Activated CD4-positive, alpha-beta T cell treated with anti-CD3 and anti-CD28 coated beads, Interleukin-2, Interleukin-4, amounts not matched to agents 100 ng/mL and 50 ng/mL, durations not matched to agents 16 hours and 8 hours (primary cell): ENCODE measurements around the gene RASSF1.

ENCODE experiments used
- DNase-seq: peaks from one replicate; pipeline ENCODE4 v3.0.0-alpha.2; 2020; ENCODE audit warnings: low spot score

Gene RASSF1, protein sequence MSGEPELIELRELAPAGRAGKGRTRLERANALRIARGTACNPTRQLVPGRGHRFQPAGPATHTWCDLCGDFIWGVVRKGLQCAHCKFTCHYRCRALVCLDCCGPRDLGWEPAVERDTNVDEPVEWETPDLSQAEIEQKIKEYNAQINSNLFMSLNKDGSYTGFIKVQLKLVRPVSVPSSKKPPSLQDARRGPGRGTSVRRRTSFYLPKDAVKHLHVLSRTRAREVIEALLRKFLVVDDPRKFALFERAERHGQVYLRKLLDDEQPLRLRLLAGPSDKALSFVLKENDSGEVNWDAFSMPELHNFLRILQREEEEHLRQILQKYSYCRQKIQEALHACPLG

DNA sequence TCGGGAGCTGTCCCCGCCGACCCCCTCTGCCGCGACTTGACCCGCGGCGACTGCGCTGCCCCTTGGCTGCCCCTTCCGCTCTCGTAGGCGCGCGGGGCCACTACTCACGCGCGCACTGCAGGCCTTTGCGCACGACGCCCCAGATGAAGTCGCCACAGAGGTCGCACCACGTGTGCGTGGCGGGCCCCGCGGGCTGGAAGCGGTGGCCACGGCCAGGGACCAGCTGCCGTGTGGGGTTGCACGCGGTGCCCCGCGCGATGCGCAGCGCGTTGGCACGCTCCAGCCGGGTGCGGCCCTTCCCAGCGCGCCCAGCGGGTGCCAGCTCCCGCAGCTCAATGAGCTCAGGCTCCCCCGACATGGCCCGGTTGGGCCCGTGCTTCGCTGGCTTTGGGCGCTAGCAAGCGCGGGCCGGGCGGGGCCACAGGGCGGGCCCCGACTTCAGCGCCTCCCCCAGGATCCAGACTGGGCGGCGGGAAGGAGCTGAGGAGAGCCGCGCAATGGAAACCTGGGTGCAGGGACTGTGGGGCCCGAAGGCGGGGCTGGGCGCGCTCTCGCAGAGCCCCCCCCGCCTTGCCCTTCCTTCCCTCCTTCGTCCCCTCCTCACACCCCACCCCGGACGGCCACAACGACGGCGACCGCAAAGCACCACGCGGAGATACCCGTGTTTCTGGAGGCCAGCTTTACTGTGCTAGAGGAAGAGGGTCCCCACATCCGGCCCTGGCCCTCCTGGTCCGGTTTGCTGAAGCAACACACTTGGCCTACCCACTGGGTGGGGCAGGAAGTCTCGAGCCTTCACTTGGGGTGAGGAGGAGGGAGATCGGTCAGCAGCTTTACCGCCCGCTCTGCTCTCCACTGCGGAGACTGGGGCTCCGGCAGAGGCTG is at the start of gene RASSF1:
Gene RASSF1 (minus strand): TSS at position 389 of the 882 bp plus-strand sequence. CDS start 31 bp downstream, at position 358.
- peak; percentile 85 for DNase-seq

DNA sequence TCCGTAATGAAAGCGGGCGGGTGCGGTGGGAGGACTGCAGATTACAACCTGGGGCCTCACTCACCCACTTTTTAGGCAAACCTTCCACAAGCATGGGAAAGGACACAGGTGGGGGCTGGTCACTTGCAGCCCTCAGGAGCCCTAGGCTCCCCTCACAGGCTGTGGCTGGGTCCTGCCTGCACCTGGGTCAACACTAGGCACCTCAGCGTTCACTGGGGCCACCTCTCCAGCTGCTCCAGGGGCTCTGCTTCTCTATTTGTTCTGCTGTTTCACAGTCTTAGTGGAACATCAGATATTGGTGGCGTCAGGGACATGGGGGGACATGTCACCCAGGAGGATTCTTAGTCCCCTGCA is 48.8 kb upstream of the RASSF1 start:
- no peak for DNase-seq

DNA sequence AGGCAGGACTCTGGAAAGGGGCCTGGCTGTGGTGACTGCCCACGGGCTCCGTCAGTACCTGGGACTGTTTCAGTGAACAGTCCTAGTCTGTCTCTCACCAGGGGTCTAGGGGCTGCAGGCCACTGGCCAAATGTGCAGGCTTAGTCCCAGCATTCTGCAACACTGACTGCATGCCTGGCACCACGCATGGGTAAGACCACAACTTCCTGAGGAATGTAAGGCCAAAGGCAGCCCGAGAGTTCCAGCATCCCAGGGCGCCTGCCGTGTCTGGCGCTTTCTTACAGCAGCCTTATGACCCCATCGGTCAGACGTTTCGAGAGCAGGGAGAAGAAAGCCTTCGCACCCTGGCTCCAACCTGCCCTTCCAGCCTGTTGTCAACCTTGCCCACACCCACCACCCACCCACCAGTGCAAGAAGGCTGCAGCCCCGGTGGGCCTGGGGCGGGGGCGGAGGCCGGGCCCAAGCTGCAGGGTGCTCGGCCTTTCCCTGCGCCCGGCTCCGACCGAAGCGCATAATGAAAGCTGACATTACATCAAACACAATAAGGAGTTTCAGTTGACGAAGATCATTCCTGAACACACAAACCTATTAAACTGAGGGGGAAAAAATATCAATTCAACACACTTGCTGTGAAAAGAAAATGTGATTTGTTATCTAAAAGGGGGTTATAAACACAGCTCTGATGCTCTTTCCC is 48.2 kb upstream of the RASSF1 start:
- DNase-seq: no peak

DNA sequence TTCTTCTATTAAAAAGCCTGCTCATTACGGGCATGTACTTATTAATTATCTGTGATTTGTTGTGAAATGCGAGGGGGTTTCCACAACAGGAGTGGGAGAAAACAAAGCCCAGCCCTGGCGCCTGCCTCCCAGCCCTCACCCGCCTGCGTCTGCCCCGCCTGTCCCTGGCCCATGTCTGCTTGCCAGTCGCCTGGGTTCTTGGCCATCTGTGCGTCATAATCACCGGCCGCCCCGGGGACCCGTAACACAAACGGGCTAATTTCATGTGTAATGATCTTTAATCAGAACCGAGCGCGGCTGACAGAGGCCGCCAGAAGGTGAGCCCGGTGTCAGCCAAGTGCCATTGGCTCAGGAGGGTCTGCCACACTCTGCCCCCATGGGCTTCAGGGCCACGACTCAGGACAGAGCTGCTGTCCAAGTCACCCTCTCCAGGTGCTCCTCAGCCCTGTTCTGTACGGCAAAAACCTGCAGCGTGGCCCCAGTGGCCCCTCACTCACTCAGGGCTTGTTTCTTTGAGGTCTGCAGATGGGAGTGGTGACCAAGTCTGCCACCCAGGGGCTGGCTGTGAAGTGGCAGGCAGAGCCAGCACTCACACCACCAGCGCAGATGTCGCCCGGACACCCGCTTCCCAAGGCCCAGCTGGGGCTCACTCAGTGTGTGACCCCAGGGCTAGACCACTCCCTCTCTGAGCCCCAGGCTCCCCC is 47.5 kb upstream of the RASSF1 start:
- no peak for DNase-seq

DNA sequence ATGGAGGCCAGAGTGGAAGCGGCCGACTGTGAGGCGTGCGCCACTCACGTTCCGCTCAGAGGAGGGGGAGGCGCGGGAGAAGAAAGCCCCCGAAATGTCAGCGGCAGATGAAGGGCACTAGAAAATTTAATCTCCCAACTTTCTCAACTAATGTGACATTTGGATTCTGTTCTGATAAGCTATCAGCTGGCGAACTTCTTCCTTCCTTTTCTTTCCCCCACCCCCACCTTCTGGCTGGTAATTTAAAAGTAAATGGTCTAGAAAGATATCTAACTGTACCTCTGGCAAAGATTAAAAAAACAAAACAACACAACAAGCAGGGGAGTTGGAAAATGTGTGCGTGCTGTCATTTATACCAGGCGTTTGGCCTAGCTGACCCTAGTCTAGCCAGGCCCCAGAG is 45.1 kb upstream of the RASSF1 start:
- no peak for DNase-seq

DNA sequence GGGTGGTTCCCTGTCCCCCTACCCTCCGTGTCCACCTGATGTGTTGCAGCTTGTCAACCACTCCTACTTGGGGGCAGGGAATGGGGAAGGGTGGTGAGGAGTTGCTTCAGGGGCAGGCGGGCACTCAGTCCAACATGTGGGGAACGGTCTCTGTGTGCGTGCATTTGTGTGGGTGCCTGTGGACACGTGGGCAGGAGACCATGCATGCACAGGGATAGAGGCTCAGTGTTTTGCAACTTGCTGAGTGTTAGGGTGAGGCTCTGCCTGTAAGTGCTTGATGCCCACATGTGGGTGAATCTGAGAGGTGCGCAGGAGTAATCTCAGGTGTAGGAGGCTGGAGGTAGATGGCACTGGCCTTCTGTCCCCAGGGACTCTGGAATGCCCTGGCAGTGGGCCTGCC is 43.1 kb upstream of the RASSF1 start:
- no peak for DNase-seq

DNA sequence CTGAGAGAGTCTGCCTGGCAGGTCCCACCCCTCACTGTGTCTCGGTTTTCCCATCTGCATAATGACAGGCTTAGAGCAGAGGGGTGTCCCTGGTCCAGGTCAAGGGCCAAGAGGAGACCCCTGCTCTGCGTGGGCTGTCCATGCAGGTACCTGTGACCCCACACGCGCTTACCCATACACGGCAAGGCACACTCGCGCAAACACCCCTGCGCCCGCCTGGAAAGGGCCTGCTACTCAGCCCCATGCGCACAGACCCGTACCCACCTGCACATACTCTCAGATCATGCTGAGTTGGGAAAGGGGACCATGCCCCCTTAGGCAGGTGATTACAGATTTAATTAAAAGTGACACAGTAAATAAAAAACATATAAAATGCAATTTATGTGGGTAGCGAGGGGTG is 42.1 kb upstream of the RASSF1 start:
- no peak for DNase-seq

DNA sequence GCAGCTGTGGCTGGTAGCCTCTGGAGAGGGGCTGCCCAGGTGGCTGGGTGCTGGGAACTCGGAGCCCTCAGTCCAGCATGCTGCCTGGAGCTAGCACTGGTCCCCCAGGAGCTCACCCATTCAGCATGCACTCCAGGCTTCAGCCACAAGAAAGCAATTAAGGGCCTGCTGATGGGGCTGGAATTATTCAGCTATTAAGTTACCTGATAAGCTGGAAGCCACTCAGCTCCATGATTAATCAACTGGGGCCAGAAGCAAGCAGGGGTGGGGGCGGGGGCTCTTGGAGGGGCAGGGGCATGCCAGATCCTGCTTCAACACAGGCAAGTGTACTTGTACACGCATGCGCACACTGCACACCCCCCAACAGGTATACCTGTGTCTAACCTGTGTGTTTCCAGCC is 40.7 kb upstream of the RASSF1 start:
- no peak for DNase-seq

DNA sequence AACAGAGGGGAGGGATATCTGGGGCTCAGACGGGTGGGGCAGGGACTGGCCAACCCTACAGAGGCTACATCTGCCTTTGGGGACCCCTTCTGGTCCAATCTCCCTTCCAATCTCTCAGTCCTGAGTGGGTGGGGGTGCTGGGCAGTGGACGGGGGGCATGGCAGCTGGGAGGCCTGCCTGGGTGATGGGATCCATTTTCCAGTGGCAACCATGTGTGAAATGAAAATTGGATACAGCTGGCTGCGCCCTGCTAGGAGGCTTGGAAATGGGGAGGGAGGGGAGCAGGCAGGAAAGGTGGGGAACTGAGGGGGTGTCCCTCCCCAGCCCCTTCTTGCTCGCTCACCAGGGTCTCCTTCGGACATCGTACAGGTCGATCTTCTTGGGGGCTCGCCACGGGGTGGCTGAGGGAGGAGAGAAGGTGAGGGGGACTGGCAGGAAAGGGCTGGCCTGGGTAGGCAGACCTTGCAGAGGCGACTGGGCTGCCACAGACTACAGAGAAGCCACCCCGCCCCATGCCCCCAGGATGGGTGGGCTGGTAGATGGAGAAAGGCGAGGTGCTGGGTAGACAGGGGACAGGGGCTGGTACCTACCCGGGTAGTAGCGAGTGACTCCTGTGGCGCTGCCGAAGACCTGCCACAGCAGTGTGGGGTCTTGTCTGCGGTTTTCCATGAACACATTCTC is 39.9 kb upstream of the RASSF1 start:
- no peak for DNase-seq

DNA sequence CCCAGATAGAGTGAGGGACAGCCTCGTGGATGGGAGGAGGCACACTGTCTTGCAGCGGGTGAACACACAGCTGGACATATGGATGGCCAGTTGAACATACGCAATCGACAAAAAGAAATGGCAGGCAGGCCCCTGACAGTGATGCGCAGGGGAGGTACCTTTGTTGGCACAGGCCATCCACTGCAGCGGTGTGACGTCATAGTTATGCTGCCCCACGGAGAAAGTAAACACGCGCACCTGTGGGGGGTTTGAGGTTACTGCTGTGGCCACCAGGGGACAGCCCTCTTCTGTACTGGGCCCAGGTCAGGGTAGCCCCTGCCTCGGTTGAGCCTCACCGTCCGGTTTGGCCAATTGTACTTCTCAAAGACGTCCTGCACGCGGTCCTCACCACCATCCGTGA is 38.1 kb upstream of the RASSF1 start:
- DNase-seq: no peak

DNA sequence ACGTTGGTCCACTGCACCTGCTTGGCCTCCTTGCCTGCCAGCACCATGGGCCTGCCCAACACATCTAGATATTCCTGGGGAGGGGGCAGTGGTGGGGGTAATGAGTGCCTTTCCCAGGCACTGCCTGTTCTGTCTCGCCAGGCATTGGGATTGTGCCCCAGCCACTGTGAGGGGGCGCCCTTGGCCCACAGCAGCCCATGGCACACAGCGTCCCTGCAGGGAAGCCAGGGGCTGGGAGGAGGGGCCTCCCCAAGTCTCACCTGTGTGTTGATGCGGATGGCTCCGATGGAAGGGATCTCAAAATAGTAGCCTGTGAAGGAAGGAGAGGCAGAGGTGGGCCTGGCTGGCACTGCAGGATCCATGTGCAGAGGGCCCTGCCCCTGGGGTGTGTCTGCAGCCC is 37.4 kb upstream of the RASSF1 start:
- DNase-seq: no peak

DNA sequence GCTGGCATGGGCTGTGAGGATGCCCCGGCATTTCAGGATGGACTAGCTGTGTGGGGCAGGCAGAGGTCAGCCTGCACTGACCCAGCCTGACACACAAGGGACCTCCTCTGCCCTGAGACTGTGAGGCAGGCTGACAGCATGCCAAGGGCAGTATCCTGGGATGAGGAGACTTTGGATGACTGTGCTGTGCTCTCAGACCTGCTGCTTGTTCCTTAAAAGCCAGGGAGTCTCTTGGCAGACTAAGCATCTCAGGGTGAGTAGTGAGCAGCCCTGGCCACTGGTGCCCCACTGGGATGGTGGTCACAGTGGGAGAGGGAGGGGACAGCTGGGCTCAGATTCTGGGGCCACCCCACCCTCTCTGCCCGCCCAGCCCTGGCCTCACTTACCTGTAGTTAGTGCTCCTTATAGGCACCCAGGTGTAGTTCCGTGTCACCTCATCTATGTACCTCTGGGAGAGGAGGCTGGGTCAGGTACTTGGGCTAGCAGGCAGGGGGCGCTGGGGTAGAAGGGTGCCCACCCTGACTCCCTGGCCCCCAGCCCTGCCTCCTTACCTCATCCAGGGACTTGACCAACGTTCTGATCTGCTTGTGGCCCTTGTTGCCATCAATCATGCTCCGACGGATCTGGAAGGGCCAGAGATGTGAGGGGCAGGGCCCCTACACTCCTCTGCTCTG is 34.8 kb upstream of the RASSF1 start:
- no peak for DNase-seq

DNA sequence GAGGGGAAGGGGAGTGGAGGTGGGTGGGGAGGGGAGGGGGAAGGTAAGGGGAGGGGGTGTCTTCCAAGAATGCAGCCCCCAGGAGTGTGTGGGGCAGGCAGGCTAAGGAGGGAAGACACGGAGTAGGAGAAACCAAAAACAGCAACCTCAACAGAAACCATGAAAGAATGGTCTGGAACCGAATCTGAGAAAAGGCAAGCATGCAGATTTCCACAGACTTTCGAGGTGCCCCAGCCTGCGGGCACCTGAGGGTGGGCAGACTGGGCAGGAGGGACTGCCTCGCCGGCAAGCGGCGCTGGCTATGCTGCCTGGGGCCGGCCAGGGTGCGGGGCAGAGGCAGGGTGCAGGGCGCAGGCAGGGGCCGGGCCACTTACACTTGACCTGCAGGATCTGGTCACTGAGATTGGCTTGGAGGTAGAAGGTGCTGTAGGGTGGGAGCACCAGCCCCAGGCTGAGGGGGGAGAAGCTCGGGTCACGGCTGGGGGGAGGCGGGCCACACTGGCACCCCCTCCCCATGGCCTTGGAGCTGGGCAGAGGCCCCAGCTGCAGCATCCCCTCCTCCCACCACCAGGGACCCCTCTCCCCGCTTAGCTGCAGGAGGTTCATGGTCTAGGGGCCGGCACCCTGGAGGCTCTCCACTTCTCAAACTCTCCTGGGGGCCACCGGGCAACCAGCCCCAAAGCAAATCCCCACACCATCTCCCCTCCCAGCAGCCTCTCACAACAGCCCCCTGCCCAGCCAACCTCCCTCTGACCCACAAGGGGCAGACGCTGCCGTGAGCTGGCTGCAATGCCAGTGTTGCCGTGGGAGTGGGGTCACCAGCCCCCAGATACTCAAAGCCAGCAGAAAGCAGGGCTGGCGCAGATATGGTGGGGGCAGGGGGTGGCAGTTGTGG is 34.0 kb upstream of the RASSF1 start:
- DNase-seq: no peak

DNA sequence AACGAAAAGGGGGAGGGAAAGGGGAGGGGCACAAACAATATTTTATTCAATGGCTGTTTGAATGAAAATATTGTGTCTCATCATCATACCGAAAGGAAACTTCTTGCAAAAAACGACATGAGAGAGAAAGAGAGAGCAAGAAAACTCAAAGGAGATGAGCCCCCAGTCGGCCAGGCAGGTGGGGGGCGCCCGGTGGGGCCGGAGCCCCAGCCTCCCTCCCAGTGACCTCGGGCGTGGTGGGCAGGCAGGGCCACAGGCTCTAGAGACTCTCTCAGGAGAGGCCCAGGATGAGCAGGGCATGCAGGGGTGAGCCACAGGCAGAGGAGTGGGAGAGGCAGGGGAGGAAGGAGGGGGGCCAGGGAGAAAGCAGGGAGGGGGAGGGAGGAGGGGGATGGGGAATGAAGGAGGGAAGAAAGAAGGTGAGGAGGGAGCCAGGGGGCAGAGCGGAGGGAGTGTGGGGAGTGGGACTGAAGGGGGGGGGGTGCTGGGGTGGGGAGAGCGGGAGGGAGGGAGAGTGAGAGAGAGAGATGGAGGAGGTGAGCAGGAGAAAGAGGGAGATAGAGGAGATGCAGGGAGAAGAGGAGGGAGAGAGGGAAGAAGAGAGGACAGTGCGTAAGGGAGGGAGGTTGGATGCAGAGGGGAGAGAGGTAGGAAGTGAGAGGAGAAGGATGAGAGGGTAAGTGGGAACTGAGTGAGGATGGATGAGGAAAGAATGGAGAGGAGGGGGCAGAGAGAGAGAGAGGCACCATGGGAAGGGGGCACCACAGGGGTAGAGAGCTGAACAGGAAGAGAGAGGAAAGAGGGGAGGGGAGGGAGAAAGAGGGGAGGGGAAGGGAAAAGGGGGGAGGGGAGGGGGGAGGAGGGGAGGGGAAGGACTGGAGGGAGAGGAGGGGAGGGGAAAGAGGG is 32.8 kb upstream of the RASSF1 start:
- DNase-seq: no peak

DNA sequence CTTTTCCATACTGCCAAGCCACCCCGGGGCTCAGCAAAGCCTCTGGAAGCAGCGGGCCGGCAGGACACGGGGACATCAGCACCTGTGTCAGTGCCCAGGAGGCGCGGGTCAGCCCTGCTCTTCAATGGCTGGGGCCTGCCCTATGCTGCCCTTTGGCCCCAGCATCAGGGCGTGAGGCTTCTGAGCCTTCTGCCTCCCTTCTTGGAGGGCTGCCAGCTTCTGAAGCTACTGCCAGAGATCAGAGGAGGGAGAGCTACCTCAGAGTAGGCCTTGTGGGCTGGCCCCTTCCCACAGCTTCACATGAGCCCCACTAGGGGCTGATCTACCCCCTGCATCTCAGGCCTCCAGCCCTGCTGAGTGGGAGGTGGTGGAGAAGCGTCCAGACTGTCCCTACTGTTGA is 31.7 kb upstream of the RASSF1 start:
- no peak for DNase-seq

DNA sequence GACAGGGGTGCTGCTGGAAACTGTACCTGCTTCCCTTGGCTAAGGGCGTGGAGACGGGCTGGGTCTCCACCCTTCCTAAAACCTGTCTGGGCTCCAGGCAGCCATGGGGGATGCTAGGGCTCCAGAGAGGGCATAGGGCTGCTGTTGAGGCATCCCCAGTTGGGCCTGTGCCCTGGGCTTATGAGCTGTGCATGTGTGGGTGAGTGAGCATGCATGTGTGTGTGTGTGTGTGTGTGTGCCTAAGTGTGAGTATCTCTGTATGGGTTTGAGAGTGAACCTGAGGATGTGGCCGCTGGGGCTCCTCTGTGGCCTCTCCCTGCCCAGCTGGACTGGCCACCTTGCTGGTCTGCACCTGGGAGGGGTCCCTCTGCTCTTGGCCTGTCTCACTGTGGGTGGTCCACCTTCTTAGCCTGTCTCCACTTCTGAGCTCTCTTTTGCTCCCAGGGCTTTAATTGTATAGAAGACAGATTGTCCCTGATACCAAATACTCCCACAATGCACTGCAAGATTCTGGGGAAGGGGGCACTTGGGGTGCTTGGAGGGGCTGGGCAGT is 30.6 kb upstream of the RASSF1 start:
- no peak for DNase-seq

DNA sequence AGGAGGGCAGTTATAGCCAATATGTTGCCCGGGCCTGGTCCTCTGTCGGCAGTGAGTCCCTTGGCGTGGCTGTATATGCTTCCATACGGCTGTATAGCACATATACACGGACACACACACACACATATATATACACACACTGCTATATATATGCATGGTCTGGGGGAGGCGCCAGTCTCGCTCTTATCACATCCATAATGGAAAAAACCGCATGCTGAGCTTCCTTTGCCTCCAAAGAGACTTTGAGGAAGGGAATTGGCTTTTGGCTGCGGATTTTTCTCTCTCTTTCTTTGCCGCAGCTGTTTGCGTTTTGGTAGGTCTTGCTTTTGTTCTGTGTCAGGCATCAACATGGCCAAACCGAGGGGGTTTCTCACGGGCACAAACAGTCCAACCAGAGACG is 30.0 kb upstream of the RASSF1 start:
- DNase-seq: no peak

DNA sequence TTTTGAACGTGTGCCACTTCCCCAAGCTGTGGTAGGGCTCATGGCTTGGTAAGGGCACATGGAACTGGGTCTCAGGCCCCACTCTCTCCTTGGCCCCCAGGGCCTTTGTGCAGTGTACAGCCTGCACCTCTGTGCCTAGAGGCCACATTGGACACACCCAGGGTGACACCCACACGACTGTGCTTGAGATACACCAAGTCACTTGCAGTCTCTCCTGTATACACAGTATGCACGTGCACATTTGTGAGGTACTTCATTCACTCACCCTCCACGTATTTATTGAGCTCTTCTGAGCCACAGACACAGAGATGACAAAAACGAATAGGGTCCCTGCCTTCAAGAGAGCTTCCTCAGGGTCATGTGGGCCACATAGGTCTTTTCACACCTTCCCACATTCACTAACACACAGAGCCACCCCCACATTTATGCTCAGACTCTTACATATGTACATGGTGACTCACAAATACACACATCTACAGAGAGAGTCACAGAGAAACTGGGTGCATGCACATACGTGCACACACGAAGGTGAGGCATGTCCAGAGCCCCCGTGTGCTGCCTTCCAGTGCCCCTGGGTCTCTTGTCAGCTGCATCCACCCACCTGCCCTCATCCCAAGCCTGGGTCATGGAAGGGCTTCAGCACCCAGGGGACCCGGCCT is 28.5 kb upstream of the RASSF1 start:
- DNase-seq: no peak
